Panc1 (cell line): Measurements from ENCODE around the gene CEP85L. TPM values are rescaled to one million over a fixed set of nuclear protein-coding genes. Genes with fewer than 3 reads are reported as not detected.
A peak's percentile ranks its signal among the peaks of the same experiment; 100 is the strongest.

Experiments
- ATAC-seq: fragments of 200-7000 bp; cut with Tn5 transposase; 2 replicates; pipeline ENCODE4 v1.9.1; 2020; ENCODE audit warnings: mild to moderate bottlenecking, moderate library complexity
- BruUV-seq: library from RNA; stranded (reverse); fragments of 400-500 nt; replicated peaks from 2 replicates; lab custom pipeline; 2021; lab: Mats Ljungman, UMichigan
- CTCF ChIA-PET: fragments of 300-600 bp; sonication (Branson Sonifier 250); formaldehyde crosslinking; loops from one replicate; lab custom pipeline; 2022; ENCODE audit warnings: antibody characterized with exemption; lab: Charles Lee
- POLR2A ChIA-PET: fragments of 300-600 bp; sonication (Branson Sonifier 250); formaldehyde crosslinking; loops from one replicate; lab custom pipeline; 2022; ENCODE audit warnings: antibody characterized with exemption; lab: Charles Lee
- DNase-seq: peaks from one replicate; pipeline ENCODE4 v3.0.0-alpha.2; 2010; ENCODE audit warnings: low read depth, low spot score
- H3K27ac ChIP-seq: 2 replicates; pipeline ENCODE4 v1.5.1; 2011; ENCODE audit warnings: mild to moderate bottlenecking, low read length, inconsistent platforms
- H3K27me3 ChIP-seq: fragments of 200-500 bp; sonication (Bioruptor generic); 2 replicates; pipeline ENCODE4 v1.6.0; 2014; ENCODE audit warnings: low read length, inconsistent platforms; ENCODE audit not compliant: control insufficient read depth, insufficient read depth
- H3K36me3 ChIP-seq: fragments of 200-500 bp; sonication (Bioruptor generic); 2 replicates; pipeline ENCODE4 v1.5.1; 2014; ENCODE audit warnings: inconsistent platforms, mild to moderate bottlenecking, low read length, moderate library complexity; ENCODE audit not compliant: control insufficient read depth, insufficient read depth
- H3K4me1 ChIP-seq: 2 replicates; pipeline ENCODE4 v1.5.1; 2011; ENCODE audit warnings: inconsistent platforms, mild to moderate bottlenecking, low read length, moderate library complexity; ENCODE audit not compliant: control insufficient read depth, insufficient read depth
- H3K4me3 ChIP-seq, 2 experiments: 2 replicates each; pipeline ENCODE4 v1.5.1; 2011 to 2012; ENCODE audit warnings: low read depth in 2 of 2, low read length in 2 of 2, mild to moderate bottlenecking in 2 of 2, inconsistent platforms in 1 of 2, moderate library complexity in 1 of 2
- H3K9me3 ChIP-seq: fragments of 200-500 bp; sonication (Bioruptor generic); 2 replicates; pipeline ENCODE4 v1.5.1; 2014; ENCODE audit warnings: low read depth, mild to moderate bottlenecking, inconsistent platforms, low read length, moderate library complexity; ENCODE audit not compliant: control insufficient read depth, insufficient read depth
- POLR2AphosphoS5 ChIP-seq: IDR thresholded peaks from 2 replicates; pipeline ENCODE4 v1.6.1; 2012; ENCODE audit warnings: mild to moderate bottlenecking, low read depth, low read length, moderate library complexity
- SIN3A ChIP-seq: IDR thresholded peaks from 2 replicates; pipeline ENCODE4 v1.6.1; 2012; ENCODE audit warnings: low read depth, mild to moderate bottlenecking, low read length, moderate library complexity, borderline replicate concordance; ENCODE audit not compliant: insufficient read depth
- TCF7L2 ChIP-seq: IDR thresholded peaks from 2 replicates; pipeline ENCODE4 v1.6.1; 2011; ENCODE audit warnings: mild to moderate bottlenecking, low read depth, low read length, inconsistent platforms
- in situ Hi-C: cut with HindIII; loops from 2 replicates; pipeline ENCODE4 v1.10.0; 2016; ENCODE audit warnings: low sequenced_read_pairs, low pct_unique_long_range_greater_than_20kb
- intact Hi-C: fragments of 100-400 bp; cut with micrococcal nuclease; formaldehyde crosslinking; loops from one replicate; pipeline ENCODE4 v1.10.0; 2022; ENCODE audit not compliant: unreplicated experiment
- total RNA-seq: library from RNA; stranded (reverse); gene quantifications from one replicate; pipeline ENCODE4 v1.2.1, GENCODE V29; 2021; ENCODE audit not compliant: unreplicated experiment
- TF ChIP-seq, protein P1 (sequence below): fragments of 450-650 bp; IDR thresholded peaks from 2 replicates; pipeline ENCODE4 v1.5.1; 2017; ENCODE audit warnings: mild to moderate bottlenecking
- TF ChIP-seq, protein P2 (sequence below), 2 experiments: IDR thresholded peaks; 2 replicates each; pipeline ENCODE4 v1.6.1; 2011 to 2012; ENCODE audit warnings: low read depth in 2 of 2, control low read depth in 1 of 2, low read length in 1 of 2, mild to moderate bottlenecking in 1 of 2, moderate library complexity in 1 of 2; ENCODE audit not compliant: insufficient read depth in 1 of 2

Gene CEP85L
- total RNA-seq, 1 experiment from 2014 or later = 6.7 TPM

DNA sequence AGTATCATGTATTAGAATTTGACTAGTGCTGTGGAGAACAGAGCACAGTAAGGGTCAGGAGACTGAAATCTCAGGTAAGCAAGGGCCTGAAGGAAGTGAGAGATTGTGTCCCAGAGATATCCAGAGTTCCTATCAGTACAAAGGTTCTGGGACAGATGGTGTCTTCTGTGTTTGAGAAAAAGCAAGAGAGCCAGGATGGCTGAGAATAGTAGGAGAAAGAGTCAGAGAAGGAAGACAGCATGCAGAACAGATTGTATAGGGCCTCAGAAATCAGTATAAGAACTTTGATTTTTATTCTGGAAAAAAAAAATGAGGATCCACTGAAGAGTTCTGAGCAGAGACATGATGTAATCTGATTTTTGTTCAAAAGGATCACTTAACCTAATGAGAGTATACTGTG, 178.1 kb downstream of the CEP85L start:
- CTCF ChIA-PET = no interaction called here

DNA sequence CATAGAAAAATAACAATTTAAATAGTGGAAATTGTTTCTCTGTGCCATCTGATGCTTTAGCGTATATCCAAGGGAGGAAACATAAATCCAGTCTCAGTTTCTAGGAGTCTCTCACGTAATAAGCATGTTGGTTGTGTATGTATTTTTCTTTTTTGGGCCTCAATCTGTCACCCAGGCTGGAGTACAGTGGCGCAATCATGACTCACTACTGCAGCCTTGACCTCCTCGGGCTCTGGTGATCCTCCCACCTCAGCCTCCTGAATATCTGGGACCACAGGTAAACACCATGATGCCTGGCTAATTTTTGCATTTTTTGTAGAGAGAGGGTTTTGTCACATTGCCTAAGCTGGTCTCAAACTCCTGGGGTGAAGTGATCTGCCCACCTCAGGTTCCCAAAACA, 181.9 kb downstream of the CEP85L start:
- POLR2A ChIA-PET = no interaction called here
- Histone ChIP-seq H3K27me3 (no peaks in the 10 kb centered on the region), H3K9me3 (no peaks in the 10 kb centered on the region), H3K4me3 (no peak overlapping the region), H3K36me3 (no peaks in the 10 kb centered on the region), H3K27ac (no peak overlapping the region), H3K4me1 (no peaks in the 10 kb centered on the region)
- in situ Hi-C loops = no loop called here
- TF ChIP-seq POLR2AphosphoS5 = no peak
- TF ChIP-seq, protein P1, sequence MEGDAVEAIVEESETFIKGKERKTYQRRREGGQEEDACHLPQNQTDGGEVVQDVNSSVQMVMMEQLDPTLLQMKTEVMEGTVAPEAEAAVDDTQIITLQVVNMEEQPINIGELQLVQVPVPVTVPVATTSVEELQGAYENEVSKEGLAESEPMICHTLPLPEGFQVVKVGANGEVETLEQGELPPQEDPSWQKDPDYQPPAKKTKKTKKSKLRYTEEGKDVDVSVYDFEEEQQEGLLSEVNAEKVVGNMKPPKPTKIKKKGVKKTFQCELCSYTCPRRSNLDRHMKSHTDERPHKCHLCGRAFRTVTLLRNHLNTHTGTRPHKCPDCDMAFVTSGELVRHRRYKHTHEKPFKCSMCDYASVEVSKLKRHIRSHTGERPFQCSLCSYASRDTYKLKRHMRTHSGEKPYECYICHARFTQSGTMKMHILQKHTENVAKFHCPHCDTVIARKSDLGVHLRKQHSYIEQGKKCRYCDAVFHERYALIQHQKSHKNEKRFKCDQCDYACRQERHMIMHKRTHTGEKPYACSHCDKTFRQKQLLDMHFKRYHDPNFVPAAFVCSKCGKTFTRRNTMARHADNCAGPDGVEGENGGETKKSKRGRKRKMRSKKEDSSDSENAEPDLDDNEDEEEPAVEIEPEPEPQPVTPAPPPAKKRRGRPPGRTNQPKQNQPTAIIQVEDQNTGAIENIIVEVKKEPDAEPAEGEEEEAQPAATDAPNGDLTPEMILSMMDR = no peak
- TF ChIP-seq, protein P2, sequence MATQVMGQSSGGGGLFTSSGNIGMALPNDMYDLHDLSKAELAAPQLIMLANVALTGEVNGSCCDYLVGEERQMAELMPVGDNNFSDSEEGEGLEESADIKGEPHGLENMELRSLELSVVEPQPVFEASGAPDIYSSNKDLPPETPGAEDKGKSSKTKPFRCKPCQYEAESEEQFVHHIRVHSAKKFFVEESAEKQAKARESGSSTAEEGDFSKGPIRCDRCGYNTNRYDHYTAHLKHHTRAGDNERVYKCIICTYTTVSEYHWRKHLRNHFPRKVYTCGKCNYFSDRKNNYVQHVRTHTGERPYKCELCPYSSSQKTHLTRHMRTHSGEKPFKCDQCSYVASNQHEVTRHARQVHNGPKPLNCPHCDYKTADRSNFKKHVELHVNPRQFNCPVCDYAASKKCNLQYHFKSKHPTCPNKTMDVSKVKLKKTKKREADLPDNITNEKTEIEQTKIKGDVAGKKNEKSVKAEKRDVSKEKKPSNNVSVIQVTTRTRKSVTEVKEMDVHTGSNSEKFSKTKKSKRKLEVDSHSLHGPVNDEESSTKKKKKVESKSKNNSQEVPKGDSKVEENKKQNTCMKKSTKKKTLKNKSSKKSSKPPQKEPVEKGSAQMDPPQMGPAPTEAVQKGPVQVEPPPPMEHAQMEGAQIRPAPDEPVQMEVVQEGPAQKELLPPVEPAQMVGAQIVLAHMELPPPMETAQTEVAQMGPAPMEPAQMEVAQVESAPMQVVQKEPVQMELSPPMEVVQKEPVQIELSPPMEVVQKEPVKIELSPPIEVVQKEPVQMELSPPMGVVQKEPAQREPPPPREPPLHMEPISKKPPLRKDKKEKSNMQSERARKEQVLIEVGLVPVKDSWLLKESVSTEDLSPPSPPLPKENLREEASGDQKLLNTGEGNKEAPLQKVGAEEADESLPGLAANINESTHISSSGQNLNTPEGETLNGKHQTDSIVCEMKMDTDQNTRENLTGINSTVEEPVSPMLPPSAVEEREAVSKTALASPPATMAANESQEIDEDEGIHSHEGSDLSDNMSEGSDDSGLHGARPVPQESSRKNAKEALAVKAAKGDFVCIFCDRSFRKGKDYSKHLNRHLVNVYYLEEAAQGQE (IDR thresholded peaks at IDR 0.05; ENCODE audit: insufficient read depth in 1 of 2, low read depth in 2 of 2, low read length in 1 of 2) = no peak
- no peak for TF ChIP-seq SIN3A
- no peak for TF ChIP-seq TCF7L2
- DNase-seq = no peak
- no TSS peak for BruUV-seq
- peak; percentile 67 for ATAC-seq
- CTCF ChIA-PET = no interaction called here
- intact Hi-C loops = no loop called here

More for the DNA sequence above, 178.1 kb downstream of the CEP85L start:
- Histone ChIP-seq H3K4me1 (no peaks in the 10 kb centered on the region), H3K36me3 (peaks cover 3% of the 10 kb centered on the region; the same call in 1 of the 2 replicates), H3K27ac (no peak overlapping the region), H3K4me3 (no peak overlapping the region), H3K27me3 (no peaks in the 10 kb centered on the region), H3K9me3 (no peaks in the 10 kb centered on the region)
- no TSS peak for BruUV-seq
- intact Hi-C loops = no loop called here
- in situ Hi-C loops = no loop called here
- DNase-seq (no peak), ATAC-seq (no peak)
- POLR2A ChIA-PET = no interaction called here
- TF ChIP-seq POLR2AphosphoS5 = no peak
- TF ChIP-seq, protein P1 = no peak
- TF ChIP-seq, protein P2 (IDR thresholded peaks at IDR 0.05; ENCODE audit: insufficient read depth in 1 of 2, low read depth in 2 of 2, low read length in 1 of 2) = no peak
- TF ChIP-seq SIN3A = no peak
- TF ChIP-seq TCF7L2 = no peak
